PC-3 (cell line): ENCODE measurements around the gene RFXANK.

Source experiments
- EZH2 ChIP-seq: fragments of 300-600 bp; sonication (generic); IDR thresholded peaks from one replicate; pipeline ENCODE4 v1.6.1; 2017; ENCODE audit warnings: antibody characterized with exemption, mild to moderate bottlenecking, low read length; ENCODE audit not compliant: unreplicated experiment
- EZH2phosphoT487 ChIP-seq: fragments of 300-600 bp; sonication (generic); IDR thresholded peaks from 2 replicates; pipeline ENCODE4 v1.6.1; 2018; ENCODE audit warnings: mild to moderate bottlenecking, antibody characterized with exemption, low read length, borderline replicate concordance
- TF ChIP-seq, protein P1 (sequence below): fragments of 300-600 bp; sonication (generic); conservative IDR thresholded peaks from 2 replicates; pipeline ENCODE4 v1.5.1; 2017; ENCODE audit warnings: antibody characterized with exemption, low read depth, mild to moderate bottlenecking, low read length

DNA sequence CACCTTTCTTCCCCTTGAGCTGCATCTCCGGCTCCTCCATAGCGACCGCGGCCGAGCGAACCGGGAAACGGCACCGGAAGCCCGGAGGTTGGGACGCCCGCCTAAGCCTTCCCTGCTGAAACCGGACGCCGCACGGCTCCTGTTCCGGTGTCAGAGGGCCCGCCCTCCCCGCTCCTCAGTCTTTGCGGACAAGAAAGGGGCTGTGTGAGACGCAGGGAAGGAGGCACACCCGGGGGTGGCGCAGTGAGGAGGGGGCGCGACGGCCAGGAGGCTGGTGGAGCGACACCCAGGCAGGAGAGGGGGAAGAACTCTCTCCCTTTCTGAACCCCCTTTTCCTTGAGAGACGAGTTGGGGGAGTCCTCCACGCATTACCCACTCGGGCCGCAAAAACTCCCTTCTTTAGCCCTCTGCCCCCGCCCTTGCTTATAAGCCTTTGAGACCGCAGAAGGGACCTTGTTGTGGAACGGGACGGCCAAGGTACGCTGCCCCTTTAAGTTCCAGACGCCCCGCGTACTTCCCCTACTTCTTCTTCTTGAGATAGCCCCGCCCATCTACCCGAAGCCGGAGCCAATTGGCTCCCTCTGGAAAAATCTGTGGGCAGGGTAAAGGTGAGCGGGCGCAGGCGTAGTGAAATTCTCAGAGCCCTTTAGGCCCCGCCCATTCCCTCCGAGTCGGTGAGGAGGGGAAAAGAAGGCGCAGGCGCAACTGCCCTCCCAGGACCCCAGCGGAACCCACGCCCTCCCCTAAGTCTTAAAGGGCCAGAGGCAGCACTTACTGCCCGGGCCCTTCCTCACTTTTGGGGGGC lies at the start of gene RFXANK, which contains the start of gene BORCS8:
- TF ChIP-seq, protein P1, sequence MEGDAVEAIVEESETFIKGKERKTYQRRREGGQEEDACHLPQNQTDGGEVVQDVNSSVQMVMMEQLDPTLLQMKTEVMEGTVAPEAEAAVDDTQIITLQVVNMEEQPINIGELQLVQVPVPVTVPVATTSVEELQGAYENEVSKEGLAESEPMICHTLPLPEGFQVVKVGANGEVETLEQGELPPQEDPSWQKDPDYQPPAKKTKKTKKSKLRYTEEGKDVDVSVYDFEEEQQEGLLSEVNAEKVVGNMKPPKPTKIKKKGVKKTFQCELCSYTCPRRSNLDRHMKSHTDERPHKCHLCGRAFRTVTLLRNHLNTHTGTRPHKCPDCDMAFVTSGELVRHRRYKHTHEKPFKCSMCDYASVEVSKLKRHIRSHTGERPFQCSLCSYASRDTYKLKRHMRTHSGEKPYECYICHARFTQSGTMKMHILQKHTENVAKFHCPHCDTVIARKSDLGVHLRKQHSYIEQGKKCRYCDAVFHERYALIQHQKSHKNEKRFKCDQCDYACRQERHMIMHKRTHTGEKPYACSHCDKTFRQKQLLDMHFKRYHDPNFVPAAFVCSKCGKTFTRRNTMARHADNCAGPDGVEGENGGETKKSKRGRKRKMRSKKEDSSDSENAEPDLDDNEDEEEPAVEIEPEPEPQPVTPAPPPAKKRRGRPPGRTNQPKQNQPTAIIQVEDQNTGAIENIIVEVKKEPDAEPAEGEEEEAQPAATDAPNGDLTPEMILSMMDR: no peak
- TF ChIP-seq EZH2 (no peak), EZH2phosphoT487 (no peak)
